HepG2 (cell line): Measurements from ENCODE around the gene KATNAL1. TPM values are rescaled to one million over a fixed set of nuclear protein-coding genes. Genes with fewer than 3 reads are reported as not detected.

Experiments
- ATAC-seq: fragments of 200-7000 bp; cut with Tn5 transposase; 3 replicates; pipeline ENCODE4 v1.9.1; 2020; ENCODE audit warnings: mild to moderate bottlenecking, moderate library complexity
- BruUV-seq: library from RNA; stranded (reverse); fragments of 400-500 nt; replicated peaks from 2 replicates; lab custom pipeline; 2021; lab: Mats Ljungman, UMichigan
- CTCF ChIA-PET: fragments of 300-600 bp; formaldehyde crosslinking; extraction: SDS; loops from one replicate; lab custom pipeline; 2021; ENCODE audit warnings: low total read pairs, inconsistent platforms, low intra/inter-chr PET ratio; lab: Yijun Ruan, JAX
- POLR2A ChIA-PET: fragments of 350-600 bp; sonication (Branson Sonifier 250); formaldehyde crosslinking; loops from one replicate; lab custom pipeline; 2020; ENCODE audit warnings: antibody characterized with exemption, inconsistent platforms; lab: Yijun Ruan, JAX
- DNase-seq: peaks from one replicate; pipeline ENCODE4 v3.0.0-alpha.2; 2015; ENCODE audit warnings: low spot score
- FAIRE-seq: peaks from 3 replicates; lab custom pipeline; 2011; peaks lifted over from hg19 to GRCh38; lab: Jason Lieb, UNC
- H2AFZ ChIP-seq: one replicate; pipeline ENCODE4 v1.6.1; 2011; ENCODE audit warnings: low read length, inconsistent platforms
- H3K27ac ChIP-seq: fragments of 300-600 bp; 3 replicates; pipeline ENCODE4 v1.8.0; 2011; ENCODE audit warnings: mixed run types, mild to moderate bottlenecking, mixed read lengths, low read length, inconsistent platforms; ENCODE audit not compliant: insufficient read depth; ENCODE audit errors: extremely low read length
- H3K27me3 ChIP-seq, 2 experiments: fragments of 200-600 bp in 1 of 2; 2 replicates in 1 of 2; 3 replicates in 1 of 2; pipeline versions ENCODE4 v1.6.0 to v1.8.0; 2011; ENCODE audit warnings: low read length in 2 of 2, mild to moderate bottlenecking in 2 of 2, moderate library complexity in 2 of 2, inconsistent platforms in 1 of 2; ENCODE audit not compliant: insufficient read depth in 2 of 2, control insufficient read depth in 1 of 2
- H3K36me3 ChIP-seq, 2 experiments: fragments of 200-600 bp in 1 of 2; replicated peaks in 1 of 2; 2 replicates in 1 of 2; 3 replicates in 1 of 2; pipeline versions ENCODE4 v1.5.1 to v1.8.0; 2011; ENCODE audit warnings: low read length in 2 of 2, inconsistent platforms in 1 of 2; ENCODE audit not compliant: insufficient read depth in 2 of 2, control insufficient read depth in 1 of 2
- H3K4me1 ChIP-seq: 2 replicates; pipeline ENCODE4 v1.5.1; 2012; ENCODE audit warnings: low read length, inconsistent platforms; ENCODE audit not compliant: insufficient read depth
- H3K4me2 ChIP-seq: 2 replicates; pipeline ENCODE4 v1.6.0; 2011; ENCODE audit warnings: low read depth, low read length, inconsistent platforms
- H3K4me3 ChIP-seq, 3 experiments: fragments of 200-600 bp in 1 of 3; sonication (generic), shearing (Covaris generic) in 1 of 3; replicated peaks in 1 of 3; 2 replicates each; pipeline ENCODE4 v1.5.1; 2011 to 2016; ENCODE audit warnings: low read length in 3 of 3, inconsistent platforms in 2 of 3, low read depth in 2 of 3, mild to moderate bottlenecking in 2 of 3, control low read depth in 1 of 3, mixed read lengths in 1 of 3; ENCODE audit not compliant: insufficient read depth in 1 of 3
- H3K79me2 ChIP-seq: one replicate; pipeline ENCODE4 v1.6.1; 2011; ENCODE audit warnings: low read length, inconsistent platforms; ENCODE audit not compliant: insufficient read depth
- H3K9ac ChIP-seq: 2 replicates; pipeline ENCODE4 v1.6.0; 2011; ENCODE audit warnings: mild to moderate bottlenecking, low read depth, low read length, inconsistent platforms; ENCODE audit not compliant: insufficient read depth
- H3K9me3 ChIP-seq: 2 replicates; pipeline ENCODE4 v1.5.1; 2012; ENCODE audit warnings: mild to moderate bottlenecking, low read length
- H4K20me1 ChIP-seq: 2 replicates; pipeline ENCODE4 v1.6.0; 2011; ENCODE audit warnings: inconsistent platforms, mild to moderate bottlenecking, low read length, moderate library complexity; ENCODE audit not compliant: insufficient read depth
- ELF4 ChIP-seq: sonication (generic); formaldehyde crosslinking; IDR thresholded peaks from 2 replicates; pipeline ENCODE4 v1.5.0; 2020; ENCODE audit warnings: missing genetic modification reagents, mild to moderate bottlenecking, moderate library complexity, borderline replicate concordance
- KDM1A ChIP-seq: IDR thresholded peaks from 2 replicates; pipeline ENCODE4 v1.6.1; 2016; ENCODE audit warnings: missing compliant biosample characterization
- KDM5B ChIP-seq: sonication (generic); formaldehyde crosslinking; IDR thresholded peaks from 2 replicates; pipeline ENCODE4 v1.4.0; 2020; ENCODE audit warnings: missing genetic modification reagents, mild to moderate bottlenecking, borderline replicate concordance
- MEF2D ChIP-seq: sonication (generic); formaldehyde crosslinking; IDR thresholded peaks from 2 replicates; pipeline ENCODE4 v1.5.1; 2020; ENCODE audit warnings: mild to moderate bottlenecking, missing genetic modification reagents
- NKX3-1 ChIP-seq: sonication (generic); formaldehyde crosslinking; IDR thresholded peaks from 2 replicates; pipeline ENCODE4 v1.5.0; 2020; ENCODE audit warnings: missing genetic modification reagents
- TCF12 ChIP-seq, 2 experiments: fragments of 450-650 bp in 1 of 2; sonication (generic) in 1 of 2; formaldehyde crosslinking in 1 of 2; IDR thresholded peaks; 2 replicates each; pipeline versions ENCODE4 v1.6.1 to v1.8.0; 2017 to 2022; ENCODE audit warnings: antibody characterized with exemption in 1 of 2, mild to moderate bottlenecking in 1 of 2, missing genetic modification reagents in 1 of 2, moderate library complexity in 1 of 2
- TCF7 ChIP-seq: sonication (generic); IDR thresholded peaks from 2 replicates; pipeline ENCODE4 v1.6.1; 2016; ENCODE audit warnings: antibody characterized with exemption, low read depth
- ZFYVE20 ChIP-seq: sonication (generic); formaldehyde crosslinking; IDR thresholded peaks from 2 replicates; pipeline ENCODE4 v1.8.0; 2023; ENCODE audit warnings: low read depth, mild to moderate bottlenecking, moderate library complexity, missing genetic modification reagents, borderline replicate concordance
- ZMYM2 ChIP-seq: sonication (generic); formaldehyde crosslinking; IDR thresholded peaks from 2 replicates; pipeline ENCODE4 v1.8.0; 2022; ENCODE audit warnings: mild to moderate bottlenecking, missing genetic modification reagents
- ZNF605 ChIP-seq: sonication (generic); formaldehyde crosslinking; IDR thresholded peaks from 2 replicates; pipeline ENCODE4 v1.8.0; 2022; ENCODE audit warnings: mild to moderate bottlenecking, missing genetic modification reagents
- ZNF883 ChIP-seq: sonication (generic); formaldehyde crosslinking; IDR thresholded peaks from 2 replicates; pipeline ENCODE4 v1.5.1; 2020; ENCODE audit warnings: mild to moderate bottlenecking, missing genetic modification reagents; ENCODE audit errors: not compliant biosample characterization
- ZSCAN25 ChIP-seq: sonication (generic); formaldehyde crosslinking; IDR thresholded peaks from 2 replicates; pipeline ENCODE4 v1.8.0; 2022; ENCODE audit warnings: mild to moderate bottlenecking, missing genetic modification reagents
- WGBS: methylation state at CpG from one replicate; pipeline ENCODE4 v1.1.6; 2017; ENCODE audit warnings: low lambda C conversion rate; 5-methylcytosine and 5-hydroxymethylcytosine counted together
- in situ Hi-C: cut with HindIII; loops from 2 replicates; pipeline ENCODE4 v1.10.0; 2017; ENCODE audit warnings: low pct_unique_long_range_greater_than_20kb; ENCODE audit not compliant: extremely low pct_ligation_motif_present
- intact Hi-C: fragments of 100-400 bp; cut with micrococcal nuclease; formaldehyde crosslinking; loops from one replicate; pipeline ENCODE4 v1.10.0; 2022; ENCODE audit not compliant: unreplicated experiment
- polyA plus RNA-seq, 8 experiments: library from polyadenylated mRNA; depleted of rRNA in 3 of 8; stranded (reverse) in 7 of 8; unstranded in 1 of 8; fragments of >200 nt; fragmentation: Illumina TruSeq in 4 of 8; extraction: Trizol in 4 of 8; gene quantifications; 2 replicates each; pipeline versions ENCODE4 v1.2.1 to v1.2.3, GENCODE V29; 2011 to 2016; ENCODE audit warnings: low read depth in 4 of 8, missing spikeins in 1 of 8, mixed read lengths in 1 of 8; ENCODE audit not compliant: insufficient read depth in 1 of 8
- total RNA-seq, 5 experiments: library from RNA; depleted of rRNA; stranded (reverse); fragments of >200 nt; fragmentation: Illumina TruSeq; extraction: Trizol; gene quantifications; 2 replicates each; pipeline ENCODE4 v1.2.3, GENCODE V29; 2016; ENCODE audit warnings: low read depth in 1 of 5
- TF ChIP-seq, protein P1 (sequence below): IDR thresholded peaks from 2 replicates; pipeline ENCODE4 v1.6.1; 2016; ENCODE audit warnings: control low read depth
- TF ChIP-seq, protein P2 (sequence below): sonication (generic); formaldehyde crosslinking; IDR thresholded peaks from 2 replicates; pipeline ENCODE4 v1.8.0; 2022; ENCODE audit warnings: missing genetic modification reagents, low read depth, mild to moderate bottlenecking, borderline replicate concordance
- TF ChIP-seq, protein P3 (sequence below): sonication (generic); formaldehyde crosslinking; IDR thresholded peaks from 2 replicates; pipeline ENCODE4 v1.5.0; 2020; ENCODE audit warnings: mild to moderate bottlenecking, missing genetic modification reagents, moderate library complexity
- TF ChIP-seq, protein P4 (sequence below): sonication (generic); formaldehyde crosslinking; IDR thresholded peaks from 2 replicates; pipeline ENCODE4 v1.5.1; 2020; ENCODE audit warnings: missing genetic modification reagents, mild to moderate bottlenecking, borderline replicate concordance

Gene KATNAL1
- total and polyA plus RNA-seq, 2 of the 13 experiments (the other 11 are each of a cell fraction or from before 2014, with no cell fraction given): 3.2 to 11.8 TPM

DNA sequence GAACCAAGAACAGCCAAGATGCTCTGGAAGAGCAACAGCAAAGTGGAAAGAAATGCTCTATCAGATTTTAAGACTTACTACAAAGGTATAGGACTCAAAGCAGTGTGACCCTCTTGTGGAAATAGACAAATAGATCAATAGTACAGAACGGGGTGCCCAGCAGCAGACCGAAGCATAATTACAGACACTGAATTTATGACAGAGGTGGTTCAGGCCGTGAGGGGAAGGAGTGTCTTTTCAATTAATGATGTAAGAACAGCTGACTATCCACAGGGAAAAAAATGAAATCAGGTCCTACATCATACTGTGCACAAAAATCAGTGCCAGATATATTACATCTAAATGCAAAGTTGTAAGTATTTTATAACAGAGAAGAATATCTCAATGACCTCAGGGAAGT lies 95.6 kb downstream of the KATNAL1 start:
- peaks cover 0 to 7% of the 10 kb centered on the region in 2 experiments; a peak in 2 of 5 replicates for H3K36me3 ChIP-seq
- ATAC-seq: no peak
- ChIA-PET POLR2A (no interaction called here), CTCF (no interaction called here)
- no peaks in the 10 kb centered on the region for H3K4me1 ChIP-seq
- no peaks in the 10 kb centered on the region for H3K79me2 ChIP-seq
- H3K9ac ChIP-seq: no peak overlapping the region
- no peak overlapping the region for H3K4me2 ChIP-seq
- BruUV-seq: no TSS peak
- no peaks in the 10 kb centered on the region for H3K9me3 ChIP-seq
- TF ChIP-seq NKX3-1 (CRISPR knock-in tag) (no peak), ZSCAN25 (no peak), ZFYVE20 (CRISPR knock-in tag) (no peak), ZNF605 (CRISPR knock-in tag) (no peak), TCF7 (no peak), ELF4 (CRISPR knock-in tag) (no peak), TCF12 (IDR thresholded peaks at IDR 0.05) (no peak), TCF12 (CRISPR knock-in tag; IDR thresholded peaks at IDR 0.05) (no peak), KDM1A (CRISPR knock-in tag) (no peak), ZNF883 (CRISPR knock-in tag) (no peak), KDM5B (CRISPR knock-in tag) (no peak), MEF2D (CRISPR knock-in tag) (no peak), ZMYM2 (no peak)
- TF ChIP-seq, protein P1, sequence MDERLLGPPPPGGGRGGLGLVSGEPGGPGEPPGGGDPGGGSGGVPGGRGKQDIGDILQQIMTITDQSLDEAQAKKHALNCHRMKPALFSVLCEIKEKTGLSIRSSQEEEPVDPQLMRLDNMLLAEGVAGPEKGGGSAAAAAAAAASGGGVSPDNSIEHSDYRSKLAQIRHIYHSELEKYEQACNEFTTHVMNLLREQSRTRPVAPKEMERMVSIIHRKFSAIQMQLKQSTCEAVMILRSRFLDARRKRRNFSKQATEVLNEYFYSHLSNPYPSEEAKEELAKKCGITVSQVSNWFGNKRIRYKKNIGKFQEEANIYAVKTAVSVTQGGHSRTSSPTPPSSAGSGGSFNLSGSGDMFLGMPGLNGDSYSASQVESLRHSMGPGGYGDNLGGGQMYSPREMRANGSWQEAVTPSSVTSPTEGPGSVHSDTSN (CRISPR knock-in tag): no peak
- TF ChIP-seq, protein P2, sequence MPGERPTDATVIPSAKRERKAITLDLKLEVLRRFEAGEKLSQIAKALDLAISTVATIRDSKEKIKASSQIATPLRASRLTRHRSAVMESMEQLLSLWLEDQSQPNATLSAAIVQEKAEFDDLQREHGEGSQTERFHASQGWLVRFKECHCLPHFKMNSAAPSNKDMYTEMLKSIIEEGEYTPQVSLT: no peak
- TF ChIP-seq, protein P3, sequence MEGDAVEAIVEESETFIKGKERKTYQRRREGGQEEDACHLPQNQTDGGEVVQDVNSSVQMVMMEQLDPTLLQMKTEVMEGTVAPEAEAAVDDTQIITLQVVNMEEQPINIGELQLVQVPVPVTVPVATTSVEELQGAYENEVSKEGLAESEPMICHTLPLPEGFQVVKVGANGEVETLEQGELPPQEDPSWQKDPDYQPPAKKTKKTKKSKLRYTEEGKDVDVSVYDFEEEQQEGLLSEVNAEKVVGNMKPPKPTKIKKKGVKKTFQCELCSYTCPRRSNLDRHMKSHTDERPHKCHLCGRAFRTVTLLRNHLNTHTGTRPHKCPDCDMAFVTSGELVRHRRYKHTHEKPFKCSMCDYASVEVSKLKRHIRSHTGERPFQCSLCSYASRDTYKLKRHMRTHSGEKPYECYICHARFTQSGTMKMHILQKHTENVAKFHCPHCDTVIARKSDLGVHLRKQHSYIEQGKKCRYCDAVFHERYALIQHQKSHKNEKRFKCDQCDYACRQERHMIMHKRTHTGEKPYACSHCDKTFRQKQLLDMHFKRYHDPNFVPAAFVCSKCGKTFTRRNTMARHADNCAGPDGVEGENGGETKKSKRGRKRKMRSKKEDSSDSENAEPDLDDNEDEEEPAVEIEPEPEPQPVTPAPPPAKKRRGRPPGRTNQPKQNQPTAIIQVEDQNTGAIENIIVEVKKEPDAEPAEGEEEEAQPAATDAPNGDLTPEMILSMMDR: no peak
- TF ChIP-seq, protein P4, sequence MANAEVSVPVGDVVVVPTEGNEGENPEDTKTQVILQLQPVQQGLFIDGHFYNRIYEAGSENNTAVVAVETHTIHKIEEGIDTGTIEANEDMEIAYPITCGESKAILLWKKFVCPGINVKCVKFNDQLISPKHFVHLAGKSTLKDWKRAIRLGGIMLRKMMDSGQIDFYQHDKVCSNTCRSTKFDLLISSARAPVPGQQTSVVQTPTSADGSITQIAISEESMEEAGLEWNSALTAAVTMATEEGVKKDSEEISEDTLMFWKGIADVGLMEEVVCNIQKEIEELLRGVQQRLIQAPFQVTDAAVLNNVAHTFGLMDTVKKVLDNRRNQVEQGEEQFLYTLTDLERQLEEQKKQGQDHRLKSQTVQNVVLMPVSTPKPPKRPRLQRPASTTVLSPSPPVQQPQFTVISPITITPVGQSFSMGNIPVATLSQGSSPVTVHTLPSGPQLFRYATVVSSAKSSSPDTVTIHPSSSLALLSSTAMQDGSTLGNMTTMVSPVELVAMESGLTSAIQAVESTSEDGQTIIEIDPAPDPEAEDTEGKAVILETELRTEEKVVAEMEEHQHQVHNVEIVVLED (CRISPR knock-in tag): no peak
- no peak overlapping the region for H3K27ac ChIP-seq
- FAIRE-seq: no peak
- no peak overlapping the region for H3K4me3 ChIP-seq
- no peak overlapping the region for H2AFZ ChIP-seq
- WGBS: 84% methylated on average over 3 of the region's 3 CpGs
- DNase-seq: no peak
- no peaks in the 10 kb centered on the region for H3K27me3 ChIP-seq
- no peaks in the 10 kb centered on the region for H4K20me1 ChIP-seq
- in situ Hi-C loops: no loop called here
- intact Hi-C loops: no loop called here
